ENCODE results near the gene RAD51D.

- TF ChIP-seq CTCF (IDR thresholded peaks at IDR 0.05; ENCODE audit: insufficient read depth, low read depth, low read length) (no peak), EZH2 (IDR thresholded peaks at IDR 0.05; ENCODE audit: insufficient read depth, low read length) (no peak)
Measured at GRCh38 chr17:35142467-35142796, 22.8 kb upstream of the RAD51D start.

All from astrocyte (in vitro differentiated cells and primary cell).